ENCODE data around the gene KCND1. TPM values are rescaled to one million over a fixed set of nuclear protein-coding genes. Genes with fewer than 3 reads are reported as not detected.

KCND1 gene
- total RNA-seq, 1 donor: 0.36 TPM

DNA sequence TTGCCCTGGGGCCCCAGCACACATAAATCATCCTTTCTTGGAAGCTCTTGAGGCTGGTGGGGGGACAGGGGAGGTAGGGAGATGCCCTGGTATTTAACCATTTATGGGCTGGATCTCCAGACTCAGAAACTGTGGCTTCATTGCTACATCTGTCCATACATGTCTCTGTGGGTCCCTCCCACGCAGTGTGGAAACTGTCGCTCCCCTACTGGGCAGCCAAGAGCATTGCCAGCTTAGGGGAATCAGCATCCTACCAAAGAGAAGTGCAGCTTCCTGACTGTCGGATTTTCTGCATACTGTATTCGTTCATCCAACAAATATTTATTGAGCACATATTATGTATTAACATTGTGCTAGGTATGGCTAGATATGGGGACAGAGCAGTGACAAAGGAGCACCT lies 26.7 kb upstream of the KCND1 start:
- Histone ChIP-seq H3K36me3 (ENCODE audit: insufficient read depth, low read length) (peaks cover 14% of the 10 kb centered on the region), H3K27me3 (ENCODE audit: insufficient read depth, low read length) (no peaks in the 10 kb centered on the region), H3K27ac (ENCODE audit: low read depth, low read length) (no peak overlapping the region), H3K79me2 (ENCODE audit: insufficient read depth, low read length) (peaks cover 12% of the 10 kb centered on the region), H3K4me1 (ENCODE audit: insufficient read depth, low read length) (no peaks in the 10 kb centered on the region), H4K20me1 (ENCODE audit: insufficient read depth, low read length) (peaks cover 7% of the 10 kb centered on the region), H3K9me3 (ENCODE audit: low read depth, low read length) (no peaks in the 10 kb centered on the region), H2AFZ (ENCODE audit: low read length) (no peak overlapping the region), H3K4me2 (ENCODE audit: insufficient read depth, low read length) (no peak overlapping the region), H3K4me3 (ENCODE audit: insufficient read depth, low read length) (no peak overlapping the region)
- DNase-seq (ENCODE audit: insufficient read length, low spot score, missing footprints): no peak
- TF ChIP-seq, protein P1, sequence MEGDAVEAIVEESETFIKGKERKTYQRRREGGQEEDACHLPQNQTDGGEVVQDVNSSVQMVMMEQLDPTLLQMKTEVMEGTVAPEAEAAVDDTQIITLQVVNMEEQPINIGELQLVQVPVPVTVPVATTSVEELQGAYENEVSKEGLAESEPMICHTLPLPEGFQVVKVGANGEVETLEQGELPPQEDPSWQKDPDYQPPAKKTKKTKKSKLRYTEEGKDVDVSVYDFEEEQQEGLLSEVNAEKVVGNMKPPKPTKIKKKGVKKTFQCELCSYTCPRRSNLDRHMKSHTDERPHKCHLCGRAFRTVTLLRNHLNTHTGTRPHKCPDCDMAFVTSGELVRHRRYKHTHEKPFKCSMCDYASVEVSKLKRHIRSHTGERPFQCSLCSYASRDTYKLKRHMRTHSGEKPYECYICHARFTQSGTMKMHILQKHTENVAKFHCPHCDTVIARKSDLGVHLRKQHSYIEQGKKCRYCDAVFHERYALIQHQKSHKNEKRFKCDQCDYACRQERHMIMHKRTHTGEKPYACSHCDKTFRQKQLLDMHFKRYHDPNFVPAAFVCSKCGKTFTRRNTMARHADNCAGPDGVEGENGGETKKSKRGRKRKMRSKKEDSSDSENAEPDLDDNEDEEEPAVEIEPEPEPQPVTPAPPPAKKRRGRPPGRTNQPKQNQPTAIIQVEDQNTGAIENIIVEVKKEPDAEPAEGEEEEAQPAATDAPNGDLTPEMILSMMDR (IDR thresholded peaks at IDR 0.05; ENCODE audit: extremely low read depth, low read depth, low read length): no peak

DNA sequence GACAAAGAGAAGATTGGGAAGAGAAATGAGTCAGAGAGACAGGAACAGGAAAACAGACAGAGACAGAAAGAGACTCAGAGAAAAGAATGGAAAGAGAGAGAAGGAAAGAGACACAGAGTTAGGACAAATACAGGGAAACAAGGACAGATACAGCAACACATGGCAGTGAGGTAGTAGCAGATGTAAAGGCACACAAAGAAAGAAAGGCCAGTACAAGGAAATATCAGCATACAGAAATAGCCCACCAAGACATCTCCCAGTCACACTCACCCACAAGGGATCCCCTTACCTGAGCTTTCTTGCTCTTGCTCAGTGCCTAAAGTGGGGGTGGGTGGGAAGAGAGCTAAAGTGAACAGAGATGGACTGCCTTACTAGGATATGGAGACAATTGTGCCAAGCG lies 26.2 kb upstream of the KCND1 start:
- H3K4me1 ChIP-seq (ENCODE audit: insufficient read depth, low read length): no peaks in the 10 kb centered on the region
- no peaks in the 10 kb centered on the region for H3K9me3 ChIP-seq (ENCODE audit: low read depth, low read length)
- H3K36me3 ChIP-seq (ENCODE audit: insufficient read depth, low read length): peaks cover 16% of the 10 kb centered on the region
- TF ChIP-seq, protein P1 (IDR thresholded peaks at IDR 0.05; ENCODE audit: extremely low read depth, low read depth, low read length): no peak
- peaks cover 7% of the 10 kb centered on the region for H4K20me1 ChIP-seq (ENCODE audit: insufficient read depth, low read length)
- H3K27ac ChIP-seq (ENCODE audit: low read depth, low read length): no peak overlapping the region
- DNase-seq (ENCODE audit: insufficient read length, low spot score, missing footprints): peak; percentile 72
- H3K4me2 ChIP-seq (ENCODE audit: insufficient read depth, low read length): no peak overlapping the region
- no peaks in the 10 kb centered on the region for H3K27me3 ChIP-seq (ENCODE audit: insufficient read depth, low read length)
- peaks cover 12% of the 10 kb centered on the region for H3K79me2 ChIP-seq (ENCODE audit: insufficient read depth, low read length)
- no peak overlapping the region for H3K4me3 ChIP-seq (ENCODE audit: insufficient read depth, low read length)
- H2AFZ ChIP-seq (ENCODE audit: low read length): no peak overlapping the region

DNA sequence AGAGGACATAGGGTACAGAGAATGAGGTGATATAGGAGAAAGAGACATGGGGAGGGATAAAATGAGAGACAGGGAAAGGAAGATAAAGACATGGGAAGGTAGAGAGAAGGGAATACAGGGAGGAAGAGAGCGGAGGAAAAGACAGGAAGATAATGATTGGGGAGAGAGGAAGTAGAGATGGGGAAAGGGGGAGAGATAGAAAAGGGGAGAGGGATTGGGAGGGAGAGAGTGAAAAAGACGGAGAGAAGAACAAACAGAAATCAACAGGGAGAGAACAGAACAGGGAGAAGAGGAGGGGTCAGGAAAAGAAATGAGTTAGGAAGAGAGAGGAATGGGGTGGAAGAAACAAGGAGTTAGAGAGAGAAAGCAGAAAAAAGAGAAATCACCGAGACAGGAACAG lies 25.8 kb upstream of the KCND1 start:
- TF ChIP-seq, protein P1 (IDR thresholded peaks at IDR 0.05; ENCODE audit: extremely low read depth, low read depth, low read length): no peak
- Histone ChIP-seq H2AFZ (ENCODE audit: low read length) (no peak overlapping the region), H3K36me3 (ENCODE audit: insufficient read depth, low read length) (peaks cover 16% of the 10 kb centered on the region), H3K27me3 (ENCODE audit: insufficient read depth, low read length) (no peaks in the 10 kb centered on the region), H3K79me2 (ENCODE audit: insufficient read depth, low read length) (peaks cover 12% of the 10 kb centered on the region), H3K27ac (ENCODE audit: low read depth, low read length) (no peak overlapping the region), H3K4me1 (ENCODE audit: insufficient read depth, low read length) (no peaks in the 10 kb centered on the region), H3K4me2 (ENCODE audit: insufficient read depth, low read length) (no peak overlapping the region), H3K9me3 (ENCODE audit: low read depth, low read length) (no peaks in the 10 kb centered on the region), H3K4me3 (ENCODE audit: insufficient read depth, low read length) (no peak overlapping the region), H4K20me1 (ENCODE audit: insufficient read depth, low read length) (peaks cover 7% of the 10 kb centered on the region)
- no peak for DNase-seq (ENCODE audit: insufficient read length, low spot score, missing footprints)

GRCh38 chrX:48996969-48997368 lies 25.3 kb upstream of the KCND1 start:
- TF ChIP-seq, protein P1 (IDR thresholded peaks at IDR 0.05; ENCODE audit: extremely low read depth, low read depth, low read length): no peak
- no peak overlapping the region for H2AFZ ChIP-seq (ENCODE audit: low read length)
- DNase-seq (ENCODE audit: insufficient read length, low spot score, missing footprints): peak; percentile 45
- no peaks in the 10 kb centered on the region for H3K9me3 ChIP-seq (ENCODE audit: low read depth, low read length)
- peaks cover 7% of the 10 kb centered on the region for H4K20me1 ChIP-seq (ENCODE audit: insufficient read depth, low read length)
- no peak overlapping the region for H3K27ac ChIP-seq (ENCODE audit: low read depth, low read length)
- peaks cover 12% of the 10 kb centered on the region for H3K79me2 ChIP-seq (ENCODE audit: insufficient read depth, low read length)
- no peak overlapping the region for H3K4me2 ChIP-seq (ENCODE audit: insufficient read depth, low read length)
- peaks cover 16% of the 10 kb centered on the region for H3K36me3 ChIP-seq (ENCODE audit: insufficient read depth, low read length)
- no peak overlapping the region for H3K4me3 ChIP-seq (ENCODE audit: insufficient read depth, low read length)
- no peaks in the 10 kb centered on the region for H3K4me1 ChIP-seq (ENCODE audit: insufficient read depth, low read length)
- no peaks in the 10 kb centered on the region for H3K27me3 ChIP-seq (ENCODE audit: insufficient read depth, low read length)
